ENCODE data around the gene CPSF3. TPM values are rescaled to one million over a fixed set of nuclear protein-coding genes. Genes with fewer than 3 reads are reported as not detected.

The CPSF3 gene
- 52.2 and 62.4 TPM in 2 replicates for total RNA-seq

DNA sequence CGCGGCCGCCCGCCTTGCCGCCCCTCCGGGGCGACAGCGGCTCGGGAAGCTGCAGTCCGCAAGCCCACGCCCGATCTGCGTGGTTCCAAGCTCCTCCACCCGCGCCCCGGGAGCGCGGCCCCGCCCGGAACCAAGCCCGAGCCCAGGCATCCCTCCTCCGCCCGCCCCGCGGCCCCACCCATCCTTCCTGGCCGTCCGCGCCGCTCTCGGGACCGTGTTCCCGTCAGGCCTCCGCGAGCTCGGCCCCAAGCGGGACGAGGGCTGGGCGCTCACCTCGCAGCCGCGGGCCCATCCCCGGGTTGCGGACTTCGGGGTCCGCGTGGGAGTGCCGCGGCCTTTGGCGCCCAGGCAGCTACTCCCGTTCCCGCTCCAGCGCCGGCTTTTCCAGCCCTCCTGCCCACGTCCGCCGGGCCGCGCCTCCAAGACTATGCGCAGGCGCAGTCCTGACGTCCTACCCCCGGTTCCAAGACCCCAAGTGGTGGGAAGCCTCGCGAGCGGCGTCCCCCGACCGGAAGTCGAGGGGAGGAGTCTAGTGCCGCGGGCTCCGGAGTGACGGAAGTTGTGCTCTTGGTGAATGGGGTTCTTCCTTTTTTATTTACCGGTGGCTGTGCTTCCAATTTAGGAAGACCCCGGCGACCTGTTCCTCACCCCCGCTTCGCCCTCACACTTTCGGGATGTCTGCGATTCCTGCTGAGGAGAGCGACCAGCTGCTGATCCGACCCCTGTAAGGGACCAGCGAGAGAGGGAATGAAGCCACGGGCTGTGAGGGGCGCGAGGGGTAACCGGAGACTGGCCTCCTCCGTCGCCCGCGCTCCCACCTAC is at the start of gene CPSF3, which contains the start of gene ITGB1BP1:
Gene CPSF3, plus strand, starts transcription at position 555 of the 822 bp plus-strand sequence. Its CDS starts 120 bp downstream, at position 675.
Gene ITGB1BP1, minus strand, starts transcription at position 429 of the 822 bp plus-strand sequence. CDS start 4,831 bp downstream, outside the sequence.

DNA sequence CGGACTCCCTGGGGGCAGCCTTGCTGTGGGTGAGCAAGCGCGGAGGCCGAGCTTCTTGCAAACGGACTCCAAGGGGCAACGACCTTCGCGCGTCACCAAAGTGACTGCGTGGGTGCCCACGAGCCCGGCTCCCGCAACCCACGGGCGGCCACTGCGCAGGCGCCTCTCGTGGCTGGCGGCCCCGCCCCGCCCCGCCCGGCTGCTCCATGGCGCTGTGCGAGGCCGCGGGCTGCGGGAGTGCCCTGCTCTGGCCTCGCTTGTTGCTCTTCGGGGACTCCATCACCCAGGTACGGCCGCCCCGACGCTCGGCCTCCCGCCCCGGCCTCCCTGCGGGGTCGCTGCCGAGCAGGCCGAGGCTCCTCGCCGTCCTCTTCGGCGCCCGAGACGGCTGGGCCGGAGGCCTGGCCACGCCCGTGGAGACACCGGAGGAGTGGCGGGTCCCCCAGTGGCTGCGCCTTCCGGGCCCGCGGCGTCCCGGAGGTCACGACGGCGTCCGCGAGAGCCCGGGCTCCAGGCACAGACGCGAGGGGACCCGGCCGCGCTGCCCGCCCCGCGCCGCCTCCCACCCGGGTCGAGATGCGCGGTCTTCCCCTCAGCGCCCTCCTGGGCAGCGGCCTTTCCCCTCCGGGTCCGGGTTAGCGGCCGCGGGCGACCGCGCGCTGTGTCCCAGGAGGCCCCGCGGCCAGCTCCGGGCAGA is 51.1 kb downstream of the CPSF3 start, which contains the start of gene IAH1:
Gene IAH1, plus strand, starts transcription at position 191 of the 697 bp plus-strand sequence. Its CDS starts 16 bp downstream, at position 207.

Other genes with a start within 250 kb of the CPSF3 start
- 39.3 and 59.0 TPM in 2 replicates for gene ASAP2, start 216.8 kb upstream of the CPSF3 start, total RNA-seq
- 38.1 and 49.2 TPM in 2 replicates for gene ITGB1BP1, start 126 bp upstream of the CPSF3 start, total RNA-seq
- 49.5 and 62.8 TPM in 2 replicates for gene IAH1, start 50.9 kb downstream of the CPSF3 start, total RNA-seq
- 39.3 and 45.7 TPM in 2 replicates for gene ADAM17, start 132.2 kb downstream of the CPSF3 start, total RNA-seq
- 348 and 438 TPM in 2 replicates for gene YWHAQ, start 207.3 kb downstream of the CPSF3 start, total RNA-seq

Measured in subcutaneous preadipocyte (primary cell).